Liver (tissue), 9 donors: ENCODE data around the gene TBC1D26. TPM values are rescaled to one million over a fixed set of nuclear protein-coding genes. Genes with fewer than 3 reads are reported as not detected.
"Not testable (repeated sequence)": the region's sequence is repeated elsewhere in the genome, so short reads cannot be mapped to it uniquely, and the experiment has no call there.

Source experiments
- DNase-seq: peaks from one replicate; pipeline ENCODE4 v3.0.0-alpha.2; 2017; ENCODE audit warnings: low spot score
- H3K27ac ChIP-seq, 2 donors: one replicate each; pipeline ENCODE4 v1.7.0; 2013; ENCODE audit warnings: inconsistent platforms in 2 of 2, low read length in 2 of 2, control low read depth in 1 of 2, low read depth in 1 of 2, mild to moderate bottlenecking in 1 of 2
- H3K27me3 ChIP-seq, 4 donors: one replicate each; pipeline versions ENCODE4 v1.6.1 to v1.7.0; 2013; ENCODE audit warnings: low read length in 3 of 4, inconsistent platforms in 1 of 4, mild to moderate bottlenecking in 1 of 4, moderate library complexity in 1 of 4; ENCODE audit not compliant: control insufficient read depth in 4 of 4, insufficient read depth in 4 of 4
- H3K36me3 ChIP-seq, 4 donors: one replicate each; pipeline versions ENCODE4 v1.6.1 to v1.7.0; 2013; ENCODE audit warnings: low read length in 3 of 4, mild to moderate bottlenecking in 3 of 4, low read depth in 1 of 4, moderate library complexity in 1 of 4; ENCODE audit not compliant: control insufficient read depth in 4 of 4, insufficient read depth in 3 of 4
- H3K4me1 ChIP-seq, 4 donors: one replicate each; pipeline versions ENCODE4 v1.6.1 to v1.7.0; 2013; ENCODE audit warnings: low read length in 3 of 4, mild to moderate bottlenecking in 3 of 4, moderate library complexity in 1 of 4; ENCODE audit not compliant: control insufficient read depth in 4 of 4, insufficient read depth in 4 of 4
- H3K4me3 ChIP-seq, 3 donors: one replicate each; pipeline versions ENCODE4 v1.6.1 to v1.7.0; 2013; ENCODE audit warnings: low read length in 3 of 3, control low read depth in 1 of 3, low read depth in 1 of 3, mild to moderate bottlenecking in 1 of 3
- H3K9ac ChIP-seq, 2 donors: one replicate each; pipeline ENCODE4 v1.7.0; 2013; ENCODE audit warnings: low read length in 2 of 2, mild to moderate bottlenecking in 2 of 2, moderate library complexity in 2 of 2, control low read depth in 1 of 2, low read depth in 1 of 2
- H3K9me3 ChIP-seq, 4 donors: one replicate each; pipeline versions ENCODE4 v1.6.1 to v1.7.0; 2013; ENCODE audit warnings: low read length in 3 of 4; ENCODE audit not compliant: control insufficient read depth in 4 of 4
- GABPA ChIP-seq, 2 donors: IDR thresholded peaks in 1 of 2; conservative IDR thresholded peaks in 1 of 2; 2 replicates each; pipeline ENCODE4 v1.6.1; 2016; ENCODE audit warnings: antibody characterized with exemption in 2 of 2, mild to moderate bottlenecking in 1 of 2, moderate library complexity in 1 of 2
- HNF4A ChIP-seq, 2 donors: conservative IDR thresholded peaks; 2 replicates each; pipeline ENCODE4 v1.6.1; 2016; ENCODE audit warnings: antibody characterized with exemption in 2 of 2, mild to moderate bottlenecking in 2 of 2
- MAX ChIP-seq: IDR thresholded peaks from 2 replicates; pipeline ENCODE4 v1.6.1; 2016; ENCODE audit warnings: antibody characterized with exemption
- YY1 ChIP-seq: IDR thresholded peaks from 2 replicates; pipeline ENCODE4 v1.6.1; 2016; ENCODE audit warnings: antibody characterized with exemption, mild to moderate bottlenecking
- WGBS: extraction: QIAGEN DNeasy Blood & Tissue Kit; methylation state at CpG from one replicate; pipeline ENCODE4 v1.1.7; 2013; 5-methylcytosine and 5-hydroxymethylcytosine counted together
- polyA plus RNA-seq, 2 donors: library from polyadenylated mRNA; stranded (reverse) in 1 of 2; unstranded in 1 of 2; fragments of 200-250 nt in 1 of 2; fragments of >200 nt in 1 of 2; fragmentation: Nextera tagmentation in 1 of 2; extraction: Ambion mirVana in 1 of 2; gene quantifications; one replicate each; pipeline versions ENCODE4 v1.2.1 to v1.2.3, GENCODE V29; 2013 to 2015
- total RNA-seq, 2 donors: library from RNA; depleted of rRNA; stranded (reverse); fragments of >200 nt; gene quantifications; one replicate each; pipeline ENCODE4 v1.2.3, GENCODE V29; 2014
- TF ChIP-seq, protein P1 (sequence below): IDR thresholded peaks from 2 replicates; pipeline ENCODE4 v1.6.1; 2016; ENCODE audit warnings: antibody characterized with exemption
- donor health status: healthy.
- donor health status: healthy.
- donor health status: healthy.
- donor health status: healthy.
- donor health status: healthy.

Gene TBC1D26
- total and polyA plus RNA-seq, 4 donors, result not detected

DNA sequence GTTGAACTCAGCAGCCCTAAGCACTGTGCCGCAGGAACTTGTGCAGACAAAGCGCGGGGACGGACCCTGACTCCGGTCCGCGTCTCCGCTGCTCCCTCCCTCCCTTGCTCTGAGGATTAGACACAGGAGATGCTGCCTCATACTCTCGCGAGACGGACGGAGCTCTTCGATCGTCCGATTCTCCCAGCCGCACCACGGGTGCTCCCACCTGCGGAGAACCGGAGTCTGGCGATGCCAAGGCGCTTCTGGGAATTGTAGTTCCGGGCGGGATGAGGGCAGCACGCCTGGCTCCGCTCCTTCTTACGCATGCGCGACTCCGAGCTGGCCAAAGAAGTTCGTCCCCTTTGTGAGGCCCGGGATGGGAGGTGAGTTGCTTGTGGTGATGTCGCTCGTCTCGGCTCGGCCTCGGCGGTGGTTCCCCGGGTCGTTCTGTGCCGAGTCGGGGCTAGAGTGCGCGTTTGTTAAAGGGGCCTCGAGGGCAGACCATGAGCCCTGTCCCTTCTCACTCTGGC, 32.6 kb upstream of the TBC1D26 start, which contains the start of gene ZNF286A:
Gene ZNF286A (plus strand): TSS at position 340 of the 512 bp plus-strand sequence. CDS start 578 bp downstream, outside the sequence.
- not testable (repeated sequence) for H3K4me1 ChIP-seq, H3K9ac ChIP-seq, H3K36me3 ChIP-seq, H3K27me3 ChIP-seq, H3K9me3 ChIP-seq
- WGBS, result under 1% methylated on average over 44 of the region's 44 CpGs
- DNase-seq, result peak; percentile 95
- peak within 1 kb of the TSS in 1 of 2 donors; percentile 12 for H3K27ac ChIP-seq
- peak within 1 kb of the TSS; percentile 48 to 65 (median 49) for H3K4me3 ChIP-seq
- TF ChIP-seq GABPA (IDR thresholded peaks at IDR 0.05 in 1 of 2, conservative IDR thresholded peaks at IDR 0.05 in 1 of 2), result peak in 1 of 2 donors; percentile 85
- peak in 1 of 2 donors; percentile 7 for TF ChIP-seq HNF4A (conservative IDR thresholded peaks at IDR 0.05)
- TF ChIP-seq, protein P1, sequence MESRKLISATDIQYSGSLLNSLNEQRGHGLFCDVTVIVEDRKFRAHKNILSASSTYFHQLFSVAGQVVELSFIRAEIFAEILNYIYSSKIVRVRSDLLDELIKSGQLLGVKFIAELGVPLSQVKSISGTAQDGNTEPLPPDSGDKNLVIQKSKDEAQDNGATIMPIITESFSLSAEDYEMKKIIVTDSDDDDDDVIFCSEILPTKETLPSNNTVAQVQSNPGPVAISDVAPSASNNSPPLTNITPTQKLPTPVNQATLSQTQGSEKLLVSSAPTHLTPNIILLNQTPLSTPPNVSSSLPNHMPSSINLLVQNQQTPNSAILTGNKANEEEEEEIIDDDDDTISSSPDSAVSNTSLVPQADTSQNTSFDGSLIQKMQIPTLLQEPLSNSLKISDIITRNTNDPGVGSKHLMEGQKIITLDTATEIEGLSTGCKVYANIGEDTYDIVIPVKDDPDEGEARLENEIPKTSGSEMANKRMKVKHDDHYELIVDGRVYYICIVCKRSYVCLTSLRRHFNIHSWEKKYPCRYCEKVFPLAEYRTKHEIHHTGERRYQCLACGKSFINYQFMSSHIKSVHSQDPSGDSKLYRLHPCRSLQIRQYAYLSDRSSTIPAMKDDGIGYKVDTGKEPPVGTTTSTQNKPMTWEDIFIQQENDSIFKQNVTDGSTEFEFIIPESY, result peak; percentile 99
- TF ChIP-seq MAX, result peak; percentile 57
- peak; percentile 69 for TF ChIP-seq YY1

- 1% methylated on average over 10 of the region's 21 CpGs for WGBS
- not testable (repeated sequence) for DNase-seq, H3K27me3 ChIP-seq, H3K4me1 ChIP-seq, H3K36me3 ChIP-seq, H3K9ac ChIP-seq, H3K9me3 ChIP-seq
- H3K27ac ChIP-seq, result peak overlapping the region in 1 of 2 donors; percentile 12
- peak overlapping the region in 2 of 3 donors; percentile 48 to 58 for H3K4me3 ChIP-seq
Observed at GRCh38 chr17:15699937-15700336, 32.1 kb upstream of the TBC1D26 start.

DNA sequence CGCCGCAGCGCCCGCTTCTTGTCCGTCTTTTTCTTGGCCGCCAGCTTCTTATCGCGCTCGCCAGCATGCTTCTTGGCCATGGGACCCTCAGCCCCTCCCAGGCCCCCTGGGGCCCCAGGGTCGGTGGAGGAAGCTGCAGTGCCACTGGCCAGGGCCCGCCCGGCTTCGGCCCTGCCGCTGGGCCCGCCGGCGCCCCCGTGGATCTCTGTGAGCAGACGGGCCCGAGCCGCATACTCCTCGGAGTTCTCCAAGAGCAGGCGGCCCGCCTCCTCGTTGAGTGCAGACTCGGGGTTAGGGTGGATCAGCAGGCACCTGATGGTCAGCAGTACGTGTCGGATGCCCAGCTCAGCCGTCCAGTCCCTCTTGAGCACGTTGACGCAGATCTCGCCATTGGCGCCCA, 27.8 kb upstream of the TBC1D26 start:
- 98% methylated on average over 28 of the region's 33 CpGs for WGBS
- H3K27ac ChIP-seq, H3K4me3 ChIP-seq, H3K9ac ChIP-seq, H3K4me1 ChIP-seq, DNase-seq, H3K27me3 ChIP-seq: not testable (repeated sequence)
- Histone ChIP-seq H3K9me3 (peaks cover 2 to 18% (median 10%) of the 10 kb centered on the region in 4 donors), H3K36me3 (peaks cover 6 to 21% (median 14%) of the 10 kb centered on the region in 4 donors)

- WGBS, result 98% methylated on average over 32 of the region's 32 CpGs
- not testable (repeated sequence) for H3K4me3 ChIP-seq, H3K9ac ChIP-seq, H3K4me1 ChIP-seq, H3K27me3 ChIP-seq, H3K27ac ChIP-seq, DNase-seq
- H3K36me3 ChIP-seq, result peaks cover 6 to 21% (median 14%) of the 10 kb centered on the region in 4 donors
- peaks cover 2 to 18% (median 10%) of the 10 kb centered on the region in 4 donors for H3K9me3 ChIP-seq
Observed at GRCh38 chr17:15704813-15705212, 27.3 kb upstream of the TBC1D26 start.

- H3K27me3 ChIP-seq, H3K27ac ChIP-seq, H3K9ac ChIP-seq, H3K4me3 ChIP-seq, DNase-seq, H3K4me1 ChIP-seq: not testable (repeated sequence)
- WGBS, result 100% methylated on average over 2 of the region's 3 CpGs
- Histone ChIP-seq H3K36me3 (peaks cover 6 to 21% (median 14%) of the 10 kb centered on the region in 4 donors), H3K9me3 (peaks cover 2 to 21% (median 11%) of the 10 kb centered on the region in 4 donors)
Observed at GRCh38 chr17:15708879-15709278, 23.2 kb upstream of the TBC1D26 start.

DNA sequence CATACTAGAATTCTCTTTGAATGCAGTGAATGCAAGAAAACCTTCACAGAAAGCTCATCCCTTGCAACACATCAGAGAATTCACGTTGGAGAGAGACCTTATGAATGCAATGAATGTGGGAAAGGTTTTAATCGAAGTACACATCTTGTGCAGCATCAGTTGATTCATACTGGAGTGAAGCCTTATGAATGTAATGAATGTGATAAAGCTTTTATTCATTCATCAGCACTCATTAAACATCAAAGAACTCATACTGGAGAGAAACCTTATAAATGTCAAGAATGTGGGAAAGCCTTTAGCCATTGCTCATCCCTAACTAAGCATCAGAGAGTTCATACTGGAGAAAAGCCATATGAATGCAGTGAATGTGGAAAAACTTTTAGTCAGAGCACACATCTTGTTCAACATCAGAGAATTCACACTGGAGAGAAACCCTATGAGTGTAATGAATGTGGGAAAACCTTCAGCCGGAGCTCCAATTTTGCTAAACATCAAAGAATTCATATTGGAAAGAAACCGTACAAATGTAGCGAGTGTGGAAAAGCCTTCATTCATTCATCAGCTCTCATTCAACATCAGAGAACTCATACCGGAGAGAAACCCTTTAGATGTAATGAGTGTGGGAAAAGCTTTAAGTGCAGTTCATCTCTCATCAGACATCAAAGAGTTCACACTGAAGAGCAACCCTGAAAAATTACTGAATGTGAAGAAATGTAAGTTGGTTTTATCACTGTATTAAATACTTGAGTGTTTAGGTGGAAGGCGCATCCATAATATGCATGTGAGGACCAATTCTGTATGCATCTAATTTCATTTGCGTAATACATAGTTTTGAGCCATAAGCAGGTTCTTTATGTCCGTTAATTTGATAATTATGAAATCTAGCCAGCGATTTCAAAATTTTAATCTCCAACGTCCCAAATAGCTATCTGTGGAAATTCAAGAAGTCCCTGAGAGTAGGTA, 15.2 kb upstream of the TBC1D26 start:
- DNase-seq, H3K9ac ChIP-seq, H3K27ac ChIP-seq, H3K4me1 ChIP-seq, H3K27me3 ChIP-seq, H3K36me3 ChIP-seq: not testable (repeated sequence)
- H3K9me3 ChIP-seq, result peaks cover 4 to 17% (median 11%) of the 10 kb centered on the region in 4 donors
- peak overlapping the region in 1 of 3 donors; percentile 35 for H3K4me3 ChIP-seq
- WGBS, result 97% methylated on average over 11 of the region's 11 CpGs
